Measurements from ENCODE around the gene CCN6.

- no peak for TF ChIP-seq CTCF (IDR thresholded peaks at IDR 0.05; ENCODE audit: insufficient read depth, low read length)
- TF ChIP-seq POLR2AphosphoS5 (IDR thresholded peaks at IDR 0.05; ENCODE audit: low read depth), result no peak
- TF ChIP-seq SPI1 (IDR thresholded peaks at IDR 0.05; ENCODE audit: borderline replicate concordance, low read depth), result no peak
Measured at GRCh38 chr6:112062966-112063365, 9.1 kb downstream of the CCN6 start.
